ENCODE results near the gene PHLDB1. TPM values are rescaled to one million over a fixed set of nuclear protein-coding genes. Genes with fewer than 3 reads are reported as not detected.
"Not testable (repeated sequence)": the region's sequence is repeated elsewhere in the genome, so short reads cannot be mapped to it uniquely, and the experiment has no call there.

Gene PHLDB1
- total RNA-seq, 2 experiments from 2014 or later: 2.0 TPM

- CTCF ChIA-PET: no interaction called here
- no peaks in the 10 kb centered on the region for H3K9me3 Mint-ChIP-seq
- DNase-seq: no peak
- peaks cover 35% of the 10 kb centered on the region for H3K36me3 Mint-ChIP-seq (ENCODE audit: low read depth)
- H3K4me1 Mint-ChIP-seq (ENCODE audit: low read depth): no peaks in the 10 kb centered on the region
- peak overlapping the region; percentile 3 for H3K27ac Mint-ChIP-seq
- intact Hi-C loops (cut with micrococcal nuclease): no loop called here
- H3K4me3 Mint-ChIP-seq: no peak overlapping the region
- H3K27me3 Mint-ChIP-seq (ENCODE audit: low read depth): no peaks in the 10 kb centered on the region
These were observed 19.5 kb upstream of the PHLDB1 start for GRCh38 chr11:118587952-118588351.

- intact Hi-C loops (cut with micrococcal nuclease): no loop called here
- CTCF ChIA-PET: interaction anchor here (0.5 to 6.5 kb wide), 8 partner anchors 10 to 69 kb away, joined by 3 to 106 read pairs (median 3); partner anchors contain the start of gene PHLDB1
- Mint-ChIP-seq H3K9me3 (no peaks in the 10 kb centered on the region), H3K27me3 (ENCODE audit: low read depth) (no peaks in the 10 kb centered on the region), H3K4me1 (ENCODE audit: low read depth) (peaks cover 15% of the 10 kb centered on the region), H3K27ac (no peak overlapping the region), H3K4me3 (no peak overlapping the region), H3K36me3 (ENCODE audit: low read depth) (peaks cover 34% of the 10 kb centered on the region)
- DNase-seq: no peak
These were observed 14.6 kb upstream of the PHLDB1 start for GRCh38 chr11:118592616-118593367.

GRCh38 chr11:118594984-118595383, 12.4 kb upstream of the PHLDB1 start:
- peak overlapping the region; percentile 71 for H3K27ac Mint-ChIP-seq
- not testable (repeated sequence) for H3K9me3 Mint-ChIP-seq; H3K27me3 Mint-ChIP-seq (ENCODE audit: low read depth); H3K4me3 Mint-ChIP-seq
- peaks cover 37% of the 10 kb centered on the region for H3K36me3 Mint-ChIP-seq (ENCODE audit: low read depth)
- CTCF ChIA-PET: interaction anchor here (0.6 to 6.5 kb wide), 16 partner anchors 10 to 367 kb away, joined by 3 to 106 read pairs (median 5); partner anchors contain the start of gene PHLDB1
- peak; percentile 28 for DNase-seq
- intact Hi-C loops (cut with micrococcal nuclease): loop anchor here (1.0 to 2.0 kb wide), 3 partner anchors 16 to 362 kb away; partner anchors contain the start of gene UPK2
- peaks cover 15% of the 10 kb centered on the region for H3K4me1 Mint-ChIP-seq (ENCODE audit: low read depth)

GRCh38 chr11:118596224-118597146, 10.9 kb upstream of the PHLDB1 start:
- no peak for DNase-seq
- no peaks in the 10 kb centered on the region for H3K27me3 Mint-ChIP-seq (ENCODE audit: low read depth)
- peaks cover 37% of the 10 kb centered on the region for H3K36me3 Mint-ChIP-seq (ENCODE audit: low read depth)
- H3K4me1 Mint-ChIP-seq (ENCODE audit: low read depth): peaks cover 15% of the 10 kb centered on the region
- H3K4me3 Mint-ChIP-seq: no peak overlapping the region
- CTCF ChIA-PET: interaction anchor here (0.6 to 6.5 kb wide), 3 partner anchors 15 to 65 kb away, joined by 3 to 106 read pairs (median 14); no protein-coding TSS in a partner anchor
- H3K9me3 Mint-ChIP-seq: no peaks in the 10 kb centered on the region
- peak overlapping the region; percentile 55 for H3K27ac Mint-ChIP-seq
- intact Hi-C loops (cut with micrococcal nuclease): no loop called here

GRCh38 chr11:118597556-118597955, 9.9 kb upstream of the PHLDB1 start:
- DNase-seq: no peak
- Mint-ChIP-seq H3K4me1 (ENCODE audit: low read depth) (peaks cover 15% of the 10 kb centered on the region), H3K9me3 (no peaks in the 10 kb centered on the region), H3K36me3 (ENCODE audit: low read depth) (peaks cover 44% of the 10 kb centered on the region), H3K27ac (no peak overlapping the region), H3K4me3 (no peak overlapping the region), H3K27me3 (ENCODE audit: low read depth) (no peaks in the 10 kb centered on the region)
- CTCF ChIA-PET: interaction anchor here (0.6 to 0.9 kb wide), 3 partner anchors 9 to 823 kb away, joined by 3 to 4 read pairs (median 3); no protein-coding TSS in a partner anchor
- intact Hi-C loops (cut with micrococcal nuclease): no loop called here

GRCh38 chr11:118602331-118602730, 5.1 kb upstream of the PHLDB1 start:
- intact Hi-C loops (cut with micrococcal nuclease): no loop called here
- no peak overlapping the region for H3K4me3 Mint-ChIP-seq
- H3K4me1 Mint-ChIP-seq (ENCODE audit: low read depth): no peaks in the 10 kb centered on the region
- H3K9me3 Mint-ChIP-seq: no peaks in the 10 kb centered on the region
- CTCF ChIA-PET: interaction anchor here (0.7 to 1.6 kb wide), 3 partner anchors 9 to 87 kb away, joined by 3 to 5 read pairs (median 3); no protein-coding TSS in a partner anchor
- DNase-seq: no peak
- H3K27me3 Mint-ChIP-seq (ENCODE audit: low read depth): peaks cover 2% of the 10 kb centered on the region
- peaks cover 27% of the 10 kb centered on the region for H3K36me3 Mint-ChIP-seq (ENCODE audit: low read depth)
- no peak overlapping the region for H3K27ac Mint-ChIP-seq

GRCh38 chr11:118603709-118604108, 3.7 kb upstream of the PHLDB1 start:
- H3K4me3 Mint-ChIP-seq; H3K27me3 Mint-ChIP-seq (ENCODE audit: low read depth); H3K9me3 Mint-ChIP-seq; intact Hi-C loops (cut with micrococcal nuclease); H3K27ac Mint-ChIP-seq; DNase-seq; H3K4me1 Mint-ChIP-seq (ENCODE audit: low read depth): not testable (repeated sequence)
- peaks cover 21% of the 10 kb centered on the region for H3K36me3 Mint-ChIP-seq (ENCODE audit: low read depth)
- CTCF ChIA-PET: interaction anchor here (0.6 to 5.0 kb wide), 7 partner anchors 8 to 412 kb away, joined by 3 to 41 read pairs (median 3); no protein-coding TSS in a partner anchor

- no peak overlapping the region for H3K27ac Mint-ChIP-seq
- H3K4me1 Mint-ChIP-seq (ENCODE audit: low read depth): peaks cover 11% of the 10 kb centered on the region
- H3K36me3 Mint-ChIP-seq (ENCODE audit: low read depth): peaks cover 19% of the 10 kb centered on the region
- no peak overlapping the region for H3K4me3 Mint-ChIP-seq
- DNase-seq: no peak
- no peaks in the 10 kb centered on the region for H3K9me3 Mint-ChIP-seq
- intact Hi-C loops (cut with micrococcal nuclease): no loop called here
- CTCF ChIA-PET: interaction anchor here (5.0 kb wide), 1 partner anchor 11 kb away, joined by 41 read pairs; no protein-coding TSS in a partner anchor
- peaks cover 12% of the 10 kb centered on the region for H3K27me3 Mint-ChIP-seq (ENCODE audit: low read depth)
These were observed 2.8 kb upstream of the PHLDB1 start for GRCh38 chr11:118604566-118604965.

GRCh38 chr11:118605116-118605867, 2.1 kb upstream of the PHLDB1 start:
- DNase-seq: no peak
- CTCF ChIA-PET: interaction anchor here (0.5 to 5.0 kb wide), 3 partner anchors 12 to 434 kb away, joined by 3 to 41 read pairs (median 4); no protein-coding TSS in a partner anchor
- Mint-ChIP-seq H3K27me3 (ENCODE audit: low read depth) (peaks cover 16% of the 10 kb centered on the region), H3K9me3 (no peaks in the 10 kb centered on the region), H3K27ac (no peak overlapping the region), H3K36me3 (ENCODE audit: low read depth) (peaks cover 13% of the 10 kb centered on the region), H3K4me1 (ENCODE audit: low read depth) (peaks cover 16% of the 10 kb centered on the region), H3K4me3 (no peak overlapping the region)
- intact Hi-C loops (cut with micrococcal nuclease): loop anchor here (5.0 kb wide), 1 partner anchor 458 kb away; no protein-coding TSS in a partner anchor

- Mint-ChIP-seq H3K4me1 (ENCODE audit: low read depth) (peaks cover 19% of the 10 kb centered on the region), H3K36me3 (ENCODE audit: low read depth) (peaks cover 11% of the 10 kb centered on the region), H3K27ac (no peak overlapping the region), H3K4me3 (no peak overlapping the region), H3K27me3 (ENCODE audit: low read depth) (peaks cover 17% of the 10 kb centered on the region), H3K9me3 (no peaks in the 10 kb centered on the region)
- intact Hi-C loops (cut with micrococcal nuclease): loop anchor here (5.0 kb wide), 1 partner anchor 459 kb away; no protein-coding TSS in a partner anchor
- no peak for DNase-seq
- CTCF ChIA-PET: interaction anchor here (0.7 to 5.0 kb wide), 5 partner anchors 13 to 435 kb away, joined by 3 to 41 read pairs (median 5); no protein-coding TSS in a partner anchor
These were observed 1.1 kb upstream of the PHLDB1 start for GRCh38 chr11:118606157-118606843.

GRCh38 chr11:118606844-118607228, 579 bp upstream of the PHLDB1 start:
- CTCF ChIA-PET: interaction anchor here (0.7 to 5.0 kb wide), 5 partner anchors 12 to 435 kb away, joined by 3 to 41 read pairs (median 5); no protein-coding TSS in a partner anchor
- intact Hi-C loops (cut with micrococcal nuclease): loop anchor here (5.0 kb wide), 1 partner anchor 460 kb away; no protein-coding TSS in a partner anchor
- no peaks in the 10 kb centered on the region for H3K9me3 Mint-ChIP-seq
- peak overlapping the region; percentile 19 for H3K4me3 Mint-ChIP-seq
- H3K27ac Mint-ChIP-seq: no peak overlapping the region
- H3K4me1 Mint-ChIP-seq (ENCODE audit: low read depth): peaks cover 20% of the 10 kb centered on the region
- peaks cover 7% of the 10 kb centered on the region for H3K36me3 Mint-ChIP-seq (ENCODE audit: low read depth)
- H3K27me3 Mint-ChIP-seq (ENCODE audit: low read depth): peaks cover 17% of the 10 kb centered on the region
- no peak for DNase-seq

Measured in activated naive CD4-positive, alpha-beta T cell treated with anti-CD3 and anti-CD28 coated beads for 36 hours (primary cell).